ENCODE data around the gene APOL3.

- TF ChIP-seq CTCF (conservative IDR thresholded peaks at IDR 0.05): no peak
- no peak for TF ChIP-seq EZH2 (IDR thresholded peaks at IDR 0.05; ENCODE audit: low read depth)
Measured at GRCh38 chr22:36193577-36193976, 33.0 kb upstream of the APOL3 start.

All from PC-9 (cell line).